T1000 (cell line): ENCODE results near the gene RPL35.
A peak's percentile ranks its signal among the peaks of the same experiment; 100 is the strongest.
"Not testable (repeated sequence)": the region's sequence is repeated elsewhere in the genome, so short reads cannot be mapped to it uniquely, and the experiment has no call there.

ENCODE experiments used
- DNase-seq: peaks from one replicate; lab custom pipeline; 2025; ENCODE audit warnings: mixed read lengths; lab: John Stamatoyannopoulos, UW

RPL35 gene

DNA sequence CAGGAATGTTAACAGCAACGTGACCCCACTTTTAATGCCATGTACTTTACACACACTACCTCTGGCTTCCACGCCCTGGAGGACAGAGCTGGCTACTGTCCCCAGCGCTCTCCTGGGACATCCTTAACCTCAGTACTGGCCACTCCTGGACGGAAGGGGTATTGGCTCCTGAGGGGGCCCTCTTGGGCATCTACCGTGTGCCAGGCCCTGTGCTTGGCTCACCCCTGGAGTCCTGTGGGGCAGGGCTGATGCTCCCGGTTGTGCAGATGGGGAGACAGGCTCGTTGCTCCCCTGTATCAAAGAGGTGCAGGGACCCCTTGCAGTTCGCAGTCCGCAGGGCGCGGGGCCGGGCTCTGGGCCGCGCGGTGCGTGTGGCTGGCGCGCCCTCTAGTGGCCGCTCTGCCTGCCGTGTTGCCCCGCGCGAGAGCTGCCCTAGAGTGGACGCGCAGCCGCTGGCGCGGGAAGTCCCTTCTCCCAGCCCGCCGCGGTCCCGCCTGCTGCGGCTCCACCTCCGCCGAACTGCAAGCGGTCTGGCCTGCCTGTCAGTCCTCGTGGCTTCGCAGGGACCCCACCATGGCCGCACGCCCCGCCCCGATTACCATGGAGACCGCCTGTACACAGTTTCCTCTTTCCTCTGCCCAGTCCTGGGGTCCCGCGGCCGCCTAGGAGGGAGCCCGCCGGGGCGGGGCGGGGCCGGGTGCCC is 8.8 kb downstream of the RPL35 start, which contains the start of gene WDR38:
TSS of gene WDR38 (plus strand) at position 632 of the 703 bp plus-strand sequence. CDS start 72 bp downstream, outside the sequence.
- peak; percentile 76 for DNase-seq

- no peak for DNase-seq
Measured at GRCh38 chr9:124852121-124852828, 9.5 kb downstream of the RPL35 start.

GRCh38 chr9:124849801-124850200 is 12.0 kb downstream of the RPL35 start:
- peak; percentile 20 for DNase-seq

- no peak for DNase-seq
Measured at GRCh38 chr9:124846969-124847368, 14.8 kb downstream of the RPL35 start.

GRCh38 chr9:124846467-124846866 is 15.3 kb downstream of the RPL35 start:
- DNase-seq: not testable (repeated sequence)

DNA sequence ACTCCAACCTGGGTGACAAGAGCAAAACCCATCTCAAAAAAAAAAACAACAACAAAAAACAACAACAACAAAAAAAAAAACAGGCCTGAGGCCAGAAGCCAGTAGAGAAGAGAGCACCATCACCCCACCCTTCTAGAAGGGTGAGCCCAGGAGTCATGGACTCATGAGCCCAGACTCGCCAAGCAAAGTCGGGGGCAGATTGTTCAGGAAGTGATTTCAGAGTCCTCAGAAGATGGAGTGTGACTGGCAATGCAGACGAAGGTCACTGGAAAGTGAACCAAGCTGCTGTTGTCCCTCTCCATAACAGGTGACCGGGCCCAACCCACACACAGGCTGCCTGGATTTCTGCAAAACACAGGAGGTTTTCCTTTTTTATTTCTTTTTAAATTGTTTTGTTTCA is 17.5 kb downstream of the RPL35 start:
- DNase-seq: no peak

DNA sequence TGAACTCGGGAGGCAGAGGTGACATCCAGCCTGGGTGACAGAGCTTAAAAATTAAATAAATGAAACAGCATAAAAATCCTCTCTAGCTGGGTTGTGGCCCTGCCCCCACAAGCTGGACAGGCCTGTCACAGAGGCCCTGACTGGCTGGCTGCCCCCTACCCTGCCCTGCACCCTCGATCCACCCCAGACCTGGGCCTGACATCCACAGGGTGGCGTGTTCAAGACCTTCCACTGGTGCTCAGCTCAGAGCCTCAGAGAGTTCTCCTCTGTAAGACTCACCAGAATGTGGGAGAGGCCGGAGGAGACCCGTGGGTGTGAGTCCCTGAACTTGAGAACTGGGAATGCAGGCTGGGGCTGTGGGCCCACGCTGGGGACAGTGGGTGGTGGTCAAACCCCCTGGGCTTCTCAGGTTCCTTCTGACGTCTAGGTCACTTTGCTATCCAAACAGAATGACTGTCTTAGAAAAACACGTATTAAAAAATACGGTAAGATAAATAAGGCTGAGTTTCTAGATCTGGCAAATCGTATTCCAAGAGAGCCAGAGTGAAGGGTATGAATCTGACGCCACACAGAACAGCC is 18.2 kb downstream of the RPL35 start:
- no peak for DNase-seq

DNA sequence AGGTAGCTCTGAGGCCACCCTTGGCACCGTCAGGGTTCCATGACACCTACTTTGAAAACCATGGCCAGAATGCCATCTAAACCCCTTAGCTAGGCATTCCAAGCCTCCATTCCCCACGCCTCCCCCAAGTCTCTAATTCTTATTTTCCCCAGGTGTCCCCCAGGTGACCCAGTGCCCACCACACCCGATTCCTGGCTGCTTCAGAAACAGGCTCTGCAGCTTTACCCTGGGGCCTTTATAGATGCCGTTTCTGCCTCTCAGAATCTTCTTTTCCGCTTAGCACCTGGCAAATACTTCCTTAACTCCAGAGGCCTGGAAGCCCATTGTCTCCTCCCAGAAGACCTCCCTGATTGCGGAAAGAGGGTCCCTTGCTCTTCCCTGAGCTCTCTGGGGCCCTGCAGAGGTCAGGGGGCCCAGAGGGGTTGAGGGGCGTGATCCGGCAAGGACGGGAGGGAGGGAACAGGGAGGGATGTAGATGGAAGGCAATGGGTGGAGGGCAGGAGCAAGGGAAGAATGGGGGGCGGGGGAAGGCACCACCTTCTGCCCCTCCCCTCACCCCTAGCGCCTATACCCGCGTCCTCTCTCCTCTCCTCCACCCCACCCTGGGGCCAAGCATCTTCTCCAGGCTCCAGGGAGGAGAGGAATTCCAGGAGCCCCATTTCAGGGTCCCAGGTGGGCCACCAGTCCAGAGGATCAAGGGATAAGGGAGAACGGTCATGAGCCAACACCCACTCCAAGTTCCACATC is 20.5 kb downstream of the RPL35 start:
- DNase-seq: no peak

- DNase-seq: no peak
Measured at GRCh38 chr9:124840300-124840833, 21.4 kb downstream of the RPL35 start.

DNA sequence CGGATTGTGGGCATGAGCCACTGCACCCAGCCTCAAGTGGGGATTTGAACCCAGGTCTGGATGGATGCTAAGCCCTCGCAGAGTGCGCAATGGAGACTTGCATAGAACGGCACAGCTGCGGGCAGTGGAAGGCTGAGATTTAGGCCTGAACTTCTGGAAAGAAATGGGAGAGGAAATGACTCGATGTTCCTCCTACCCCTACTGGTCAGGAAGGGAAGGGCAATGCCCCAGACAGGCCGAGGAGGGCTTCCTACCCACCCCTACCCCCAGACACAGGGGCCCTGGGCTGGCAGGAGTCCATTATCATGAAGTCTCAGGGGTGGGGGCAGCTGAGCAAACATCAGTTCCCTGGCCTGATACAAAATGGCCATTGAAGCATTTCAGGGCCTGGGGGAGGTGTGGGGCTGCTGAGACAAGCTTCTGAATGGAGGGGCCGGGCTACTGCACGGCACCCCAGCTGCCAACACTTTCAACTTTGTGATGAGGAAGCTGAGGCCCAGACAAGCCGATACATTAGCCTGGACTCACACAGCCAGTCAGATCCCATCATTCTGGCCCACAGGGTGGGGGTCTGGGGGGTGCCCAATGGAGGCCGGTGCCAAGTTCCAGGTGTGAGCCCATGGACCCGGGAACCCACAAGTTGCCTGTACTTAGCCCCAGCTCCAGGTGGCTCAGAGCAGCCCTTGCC is 22.0 kb downstream of the RPL35 start:
- DNase-seq: no peak

- DNase-seq: not testable (repeated sequence)
Measured at GRCh38 chr9:124838567-124839275, 23.0 kb downstream of the RPL35 start.

DNA sequence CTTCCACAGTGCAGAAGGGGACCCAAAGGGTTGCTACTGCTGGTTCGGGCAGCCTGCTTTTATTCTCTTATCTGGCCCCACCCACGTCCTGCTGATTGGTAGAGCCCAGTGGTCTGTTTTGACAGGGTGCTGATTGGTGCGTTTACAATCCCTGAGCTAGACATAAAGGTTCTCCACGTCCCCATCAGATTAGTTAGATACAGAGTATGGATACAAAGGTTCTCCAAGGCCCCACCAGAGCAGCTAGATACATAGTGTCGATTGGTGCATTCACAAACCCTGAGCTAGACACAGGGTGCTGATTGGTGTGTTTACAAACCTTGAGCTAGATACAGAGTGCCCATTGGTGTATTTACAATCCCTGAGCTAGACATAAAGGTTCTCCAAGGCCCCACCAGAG is 23.6 kb downstream of the RPL35 start:
- DNase-seq: not testable (repeated sequence)

DNA sequence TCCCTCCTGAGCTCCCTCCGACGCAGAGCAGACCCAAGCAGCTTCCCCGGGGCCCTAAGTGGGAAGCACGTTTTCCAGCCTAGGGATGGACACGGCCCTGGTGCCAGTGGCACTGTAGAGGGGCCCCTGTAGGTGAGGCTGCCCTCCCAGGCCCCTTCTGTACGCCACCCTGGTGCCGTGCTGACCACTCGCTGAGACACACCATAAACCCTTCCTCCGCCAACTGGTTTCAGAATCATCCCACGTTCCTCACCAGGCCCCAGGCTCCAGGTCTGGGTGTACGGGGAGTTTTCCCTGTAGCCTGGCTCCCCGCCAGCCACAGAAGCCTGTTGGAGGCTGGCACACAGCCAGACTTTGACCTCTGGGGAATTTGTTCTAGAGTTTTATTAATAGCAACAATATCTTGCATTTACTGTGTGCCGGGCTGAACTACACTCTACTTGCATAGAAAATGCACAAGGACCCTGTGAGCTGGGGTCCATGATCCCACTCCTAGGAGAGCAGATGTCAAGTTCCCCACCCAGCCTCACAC is 26.7 kb downstream of the RPL35 start:
- peak; percentile 54 for DNase-seq

GRCh38 chr9:124834591-124834990 is 27.2 kb downstream of the RPL35 start:
- no peak for DNase-seq

DNA sequence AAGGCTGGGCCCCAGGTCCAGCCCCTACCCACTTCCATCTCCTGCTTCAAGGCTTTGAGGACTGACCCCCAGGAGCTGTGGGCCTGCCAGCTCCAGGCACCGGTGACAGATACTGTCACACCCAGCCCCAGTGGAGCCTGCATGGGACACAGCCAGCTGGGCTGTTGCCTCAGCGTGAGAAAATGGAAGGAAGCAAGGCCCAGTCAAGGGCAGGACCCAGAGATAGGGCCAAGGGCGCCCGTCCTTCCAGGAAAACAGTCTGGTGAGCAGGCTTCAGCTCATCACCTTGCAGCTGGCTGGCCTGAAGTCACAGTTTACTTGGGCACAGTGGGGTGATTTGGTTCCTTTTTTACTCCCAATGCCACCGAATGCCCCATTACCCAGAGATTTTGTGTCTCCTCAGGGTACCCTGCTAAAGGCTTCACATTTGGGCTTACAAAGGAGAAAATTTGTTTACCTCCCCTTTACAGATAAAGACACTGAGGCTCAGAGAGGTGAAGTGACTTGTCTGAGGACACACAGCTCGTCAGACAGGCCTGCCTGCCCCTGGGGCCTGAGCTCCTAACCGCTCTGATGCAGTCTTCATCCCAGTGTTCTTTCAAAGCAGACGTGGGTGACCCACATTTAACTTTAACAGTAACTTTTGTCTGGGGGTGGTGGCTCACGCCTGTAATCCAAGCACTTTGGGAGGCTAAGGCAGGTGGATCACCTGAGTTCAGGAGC is 30.0 kb downstream of the RPL35 start:
- DNase-seq: no peak

GRCh38 chr9:124830593-124830992 is 31.2 kb downstream of the RPL35 start:
- no peak for DNase-seq

DNA sequence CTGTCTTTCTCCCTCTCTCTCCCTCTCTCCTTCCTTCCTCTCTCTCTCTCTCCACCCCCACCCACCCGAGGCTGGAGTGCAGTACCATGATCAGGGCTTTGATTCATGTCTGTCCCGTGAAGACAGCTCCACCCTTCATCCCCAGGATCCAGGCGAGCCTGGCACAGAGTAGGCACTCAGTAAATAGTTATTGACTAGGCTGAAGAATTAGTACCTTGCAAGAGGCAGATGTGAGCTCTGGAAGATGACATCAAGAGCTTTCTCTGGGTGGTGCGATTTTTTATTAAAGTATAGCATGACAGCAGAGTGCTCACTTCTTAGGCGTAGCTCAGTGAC is 32.5 kb downstream of the RPL35 start:
- no peak for DNase-seq

- DNase-seq: no peak
Measured at GRCh38 chr9:124828489-124829333, 33.0 kb downstream of the RPL35 start.
